ENCODE results near the gene SPNS3. TPM values are rescaled to one million over a fixed set of nuclear protein-coding genes. Genes with fewer than 3 reads are reported as not detected.

Gene SPNS3
- total RNA-seq, 4 donors from 2014 or later, result not detected

GRCh38 chr17:4534928-4535666, 101.4 kb downstream of the SPNS3 start:
- in situ Hi-C loops (cut with MboI; ENCODE audit: low sequenced_read_pairs in 4 of 4) (no loop called here), intact Hi-C loops (cut with DNase I; ENCODE audit: low total_unique reads) (no loop called here)
- Histone ChIP-seq H3K27ac (peak overlapping the region in 3 of 4 donors; percentile 66 to 76 (median 67)), H3K4me1 (peaks cover 30 to 47% of the 10 kb centered on the region in 2 donors), H3K36me3 (peaks cover 0 to 11% of the 10 kb centered on the region in 2 donors), H3K27me3 (no peaks in the 10 kb centered on the region), H3K4me3 (no peak overlapping the region), H3K9me3 (no peaks in the 10 kb centered on the region)
- TF ChIP-seq CTCF (IDR thresholded peaks at IDR 0.05 in 4 of 5, conservative IDR thresholded peaks at IDR 0.05 in 1 of 5) (no peak), POLR2A (IDR thresholded peaks at IDR 0.05) (no peak)
- ATAC-seq (no peak), DNase-seq (no peak)

GRCh38 chr17:4535667-4536258, 102.0 kb downstream of the SPNS3 start:
- peaks cover 36 to 52% of the 10 kb centered on the region in 2 donors for H3K4me1 ChIP-seq
- H3K4me3 ChIP-seq, result no peak overlapping the region
- TF ChIP-seq CTCF (IDR thresholded peaks at IDR 0.05 in 4 of 5, conservative IDR thresholded peaks at IDR 0.05 in 1 of 5) (no peak), POLR2A (IDR thresholded peaks at IDR 0.05) (no peak)

GRCh38 chr17:4536259-4536741, 102.6 kb downstream of the SPNS3 start:
- no peak for TF ChIP-seq CTCF (IDR thresholded peaks at IDR 0.05 in 4 of 5, conservative IDR thresholded peaks at IDR 0.05 in 1 of 5)
- TF ChIP-seq POLR2A (IDR thresholded peaks at IDR 0.05), result no peak
- Histone ChIP-seq H3K27ac (peak overlapping the region; percentile 12 to 76 (median 66)), H3K4me3 (no peak overlapping the region), H3K9me3 (no peaks in the 10 kb centered on the region), H3K36me3 (peaks cover 0 to 18% of the 10 kb centered on the region in 2 donors), H3K4me1 (peaks cover 41 to 53% of the 10 kb centered on the region in 2 donors), H3K27me3 (no peaks in the 10 kb centered on the region)
- DNase-seq, result no peak
- no peak for ATAC-seq
- intact Hi-C loops (cut with DNase I; ENCODE audit: low total_unique reads), result no loop called here
- in situ Hi-C loops (cut with MboI; ENCODE audit: low sequenced_read_pairs in 4 of 4), result no loop called here

More at GRCh38 chr17:4535667-4536258, 102.0 kb downstream of the SPNS3 start:
- Histone ChIP-seq H3K36me3 (peaks cover 0 to 18% of the 10 kb centered on the region in 2 donors), H3K27me3 (no peaks in the 10 kb centered on the region), H3K27ac (peak overlapping the region in 3 of 4 donors; percentile 66 to 76 (median 67)), H3K9me3 (no peaks in the 10 kb centered on the region)
- in situ Hi-C loops (cut with MboI; ENCODE audit: low sequenced_read_pairs in 4 of 4), result no loop called here
- intact Hi-C loops (cut with DNase I; ENCODE audit: low total_unique reads), result no loop called here
- ATAC-seq (no peak), DNase-seq (no peak)

DNA sequence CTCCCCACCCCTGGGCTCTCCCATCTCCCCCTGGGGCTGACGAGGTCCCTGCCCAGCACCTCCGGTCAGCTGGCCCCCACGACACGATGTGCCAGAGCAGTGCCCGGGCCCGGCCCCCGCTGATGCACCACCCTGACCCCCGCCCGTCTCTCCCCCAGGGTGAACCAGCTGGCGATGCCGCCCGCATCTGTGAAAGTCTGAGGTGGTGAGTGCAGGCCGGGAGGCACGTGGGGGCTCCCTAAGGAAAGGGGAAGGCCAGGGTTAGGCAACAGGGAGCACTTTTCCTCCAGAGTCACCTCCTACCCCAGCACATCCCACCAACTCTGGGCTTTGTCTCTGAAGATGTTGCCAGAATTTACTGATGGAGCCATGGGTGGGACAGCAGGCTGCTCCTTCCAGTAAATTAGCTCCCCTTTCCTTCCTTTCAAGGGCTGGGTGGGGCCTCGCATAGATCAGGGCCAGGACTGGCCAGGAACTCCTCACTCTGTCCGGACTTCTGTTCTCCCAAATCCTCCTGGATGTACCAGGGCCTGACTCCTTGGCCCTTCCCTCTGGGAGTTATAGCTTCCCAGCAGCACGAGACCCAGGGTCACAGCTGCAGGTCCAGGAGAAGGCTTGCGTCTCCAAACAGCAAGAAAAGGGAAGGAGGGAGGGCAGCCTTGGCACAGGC, 103.1 kb downstream of the SPNS3 start:
- H3K36me3 ChIP-seq, result peaks cover 0 to 21% of the 10 kb centered on the region in 2 donors
- intact Hi-C loops (cut with DNase I; ENCODE audit: low total_unique reads) (no loop called here), in situ Hi-C loops (cut with MboI; ENCODE audit: low sequenced_read_pairs in 4 of 4) (no loop called here)
- ATAC-seq, result peak in 1 of 2 donors; percentile 22
- H3K9me3 ChIP-seq, result no peaks in the 10 kb centered on the region
- H3K27ac ChIP-seq, result peak overlapping the region; percentile 12 to 76 (median 66)
- H3K4me3 ChIP-seq, result peak overlapping the region in 1 of 4 donors; percentile 3
- H3K27me3 ChIP-seq, result no peaks in the 10 kb centered on the region
- DNase-seq, result no peak
- TF ChIP-seq CTCF (IDR thresholded peaks at IDR 0.05 in 4 of 5, conservative IDR thresholded peaks at IDR 0.05 in 1 of 5), result no peak
- no peak for TF ChIP-seq POLR2A (IDR thresholded peaks at IDR 0.05)
- peaks cover 47 to 59% of the 10 kb centered on the region in 2 donors for H3K4me1 ChIP-seq

Other genes starting within 250 kb of the SPNS3 start
- 10 to 100 TPM; 12.6 to 26.9 (median 13.5) TPM for gene ANKFY1, start 170.0 kb upstream of the SPNS3 start, total RNA-seq
- gene UBE2G1, start 67.3 kb upstream of the SPNS3 start, total RNA-seq, result 100 to 1,000 TPM; 152 to 217 (median 180) TPM
- gene SPNS2, start 64.9 kb downstream of the SPNS3 start, total RNA-seq, result 1 to 10 TPM; 2.7 to 6.2 (median 4.2) TPM
- gene MYBBP1A, start 121.4 kb downstream of the SPNS3 start, total RNA-seq, result 10 to 100 TPM; 42.5 to 60.2 (median 48.9) TPM
- gene GGT6, start 126.6 kb downstream of the SPNS3 start, total RNA-seq, result under 1 TPM in 1 of 4 donors, not detected in 3; 0.63 TPM
- 100 to 1,000 TPM; 110 to 588 (median 420) TPM for gene SMTNL2, start 150.6 kb downstream of the SPNS3 start, total RNA-seq
- gene ALOX15, start 207.7 kb downstream of the SPNS3 start, total RNA-seq, result not detected

All from gastrocnemius medialis (tissue), 4 donors.